ENCODE results near the gene ACSS3. TPM values are rescaled to one million over a fixed set of nuclear protein-coding genes. Genes with fewer than 3 reads are reported as not detected.
"Not testable (repeated sequence)": the region's sequence is repeated elsewhere in the genome, so short reads cannot be mapped to it uniquely, and the experiment has no call there.

Gene ACSS3
- total RNA-seq, 1 donor from 2014 or later, result 14.6 TPM

- H3K4me3 ChIP-seq (ENCODE audit: low read length in 3 of 3); H3K9ac ChIP-seq (ENCODE audit: low read depth in 1 of 3, low read length in 3 of 3); H3K27ac ChIP-seq (ENCODE audit: low read depth, low read length); H3K4me1 ChIP-seq (ENCODE audit: control insufficient read depth in 3 of 3, insufficient read depth in 3 of 3, low read length in 3 of 3); H3K27me3 ChIP-seq (ENCODE audit: control insufficient read depth in 3 of 3, insufficient read depth in 3 of 3, low read length in 3 of 3); H3K9me3 ChIP-seq (ENCODE audit: control insufficient read depth in 3 of 3, low read length in 3 of 3); H3K36me3 ChIP-seq (ENCODE audit: control insufficient read depth in 3 of 3, insufficient read depth in 3 of 3, low read length in 3 of 3): not testable (repeated sequence)
Measured at GRCh38 chr12:81209772-81210225, 131.9 kb downstream of the ACSS3 start.

- no peaks in the 10 kb centered on the region for H3K27me3 ChIP-seq (ENCODE audit: control insufficient read depth in 3 of 3, insufficient read depth in 3 of 3, low read length in 3 of 3)
- no peak overlapping the region for H3K4me3 ChIP-seq (ENCODE audit: low read length in 3 of 3)
- no peaks in the 10 kb centered on the region for H3K4me1 ChIP-seq (ENCODE audit: control insufficient read depth in 3 of 3, insufficient read depth in 3 of 3, low read length in 3 of 3)
- H3K9ac ChIP-seq (ENCODE audit: low read depth in 1 of 3, low read length in 3 of 3), result no peak overlapping the region
- H3K36me3 ChIP-seq (ENCODE audit: control insufficient read depth in 3 of 3, insufficient read depth in 3 of 3, low read length in 3 of 3), result peaks cover 0 to 3% (median 0%) of the 10 kb centered on the region in 3 donors
- no peaks in the 10 kb centered on the region for H3K9me3 ChIP-seq (ENCODE audit: control insufficient read depth in 3 of 3, low read length in 3 of 3)
- H3K27ac ChIP-seq (ENCODE audit: low read depth, low read length), result no peak overlapping the region
Measured at GRCh38 chr12:81211306-81211705, 133.4 kb downstream of the ACSS3 start.

- no peak overlapping the region for H3K4me3 ChIP-seq (ENCODE audit: low read length in 3 of 3)
- no peaks in the 10 kb centered on the region for H3K9me3 ChIP-seq (ENCODE audit: control insufficient read depth in 3 of 3, low read length in 3 of 3)
Measured at GRCh38 chr12:81212996-81213696, 135.3 kb downstream of the ACSS3 start.

GRCh38 chr12:81216739-81217138 is 138.9 kb downstream of the ACSS3 start:
- Histone ChIP-seq H3K9me3 (ENCODE audit: control insufficient read depth in 3 of 3, low read length in 3 of 3) (no peaks in the 10 kb centered on the region), H3K4me1 (ENCODE audit: control insufficient read depth in 3 of 3, insufficient read depth in 3 of 3, low read length in 3 of 3) (no peaks in the 10 kb centered on the region), H3K27ac (ENCODE audit: low read depth, low read length) (no peak overlapping the region)

More at GRCh38 chr12:81212996-81213696, 135.3 kb downstream of the ACSS3 start:
- Histone ChIP-seq H3K9ac (ENCODE audit: low read depth in 1 of 3, low read length in 3 of 3) (no peak overlapping the region), H3K36me3 (ENCODE audit: control insufficient read depth in 3 of 3, insufficient read depth in 3 of 3, low read length in 3 of 3) (peaks cover 0 to 3% (median 3%) of the 10 kb centered on the region in 3 donors), H3K27ac (ENCODE audit: low read depth, low read length) (no peak overlapping the region), H3K4me1 (ENCODE audit: control insufficient read depth in 3 of 3, insufficient read depth in 3 of 3, low read length in 3 of 3) (no peaks in the 10 kb centered on the region), H3K27me3 (ENCODE audit: control insufficient read depth in 3 of 3, insufficient read depth in 3 of 3, low read length in 3 of 3) (no peaks in the 10 kb centered on the region)

GRCh38 chr12:81221681-81222080 is 143.8 kb downstream of the ACSS3 start:
- no peaks in the 10 kb centered on the region for H3K9me3 ChIP-seq (ENCODE audit: control insufficient read depth in 3 of 3, low read length in 3 of 3)
- H3K27me3 ChIP-seq (ENCODE audit: control insufficient read depth in 3 of 3, insufficient read depth in 3 of 3, low read length in 3 of 3), result no peaks in the 10 kb centered on the region
- no peak overlapping the region for H3K9ac ChIP-seq (ENCODE audit: low read depth in 1 of 3, low read length in 3 of 3)
- no peaks in the 10 kb centered on the region for H3K4me1 ChIP-seq (ENCODE audit: control insufficient read depth in 3 of 3, insufficient read depth in 3 of 3, low read length in 3 of 3)
- peaks cover 0 to 3% (median 0%) of the 10 kb centered on the region in 3 donors for H3K36me3 ChIP-seq (ENCODE audit: control insufficient read depth in 3 of 3, insufficient read depth in 3 of 3, low read length in 3 of 3)
- H3K4me3 ChIP-seq (ENCODE audit: low read length in 3 of 3), result no peak overlapping the region
- no peak overlapping the region for H3K27ac ChIP-seq (ENCODE audit: low read depth, low read length)

More at GRCh38 chr12:81216739-81217138, 138.9 kb downstream of the ACSS3 start:
- Histone ChIP-seq H3K9ac (ENCODE audit: low read depth in 1 of 3, low read length in 3 of 3) (no peak overlapping the region), H3K36me3 (ENCODE audit: control insufficient read depth in 3 of 3, insufficient read depth in 3 of 3, low read length in 3 of 3) (peaks cover 0 to 3% (median 3%) of the 10 kb centered on the region in 3 donors), H3K4me3 (ENCODE audit: low read length in 3 of 3) (no peak overlapping the region), H3K27me3 (ENCODE audit: control insufficient read depth in 3 of 3, insufficient read depth in 3 of 3, low read length in 3 of 3) (no peaks in the 10 kb centered on the region)

GRCh38 chr12:81222846-81223592 is 145.1 kb downstream of the ACSS3 start:
- Histone ChIP-seq H3K9me3 (ENCODE audit: control insufficient read depth in 3 of 3, low read length in 3 of 3) (no peaks in the 10 kb centered on the region), H3K27ac (ENCODE audit: low read depth, low read length) (no peak overlapping the region), H3K27me3 (ENCODE audit: control insufficient read depth in 3 of 3, insufficient read depth in 3 of 3, low read length in 3 of 3) (no peaks in the 10 kb centered on the region), H3K36me3 (ENCODE audit: control insufficient read depth in 3 of 3, insufficient read depth in 3 of 3, low read length in 3 of 3) (no peaks in the 10 kb centered on the region), H3K4me3 (ENCODE audit: low read length in 3 of 3) (no peak overlapping the region), H3K4me1 (ENCODE audit: control insufficient read depth in 3 of 3, insufficient read depth in 3 of 3, low read length in 3 of 3) (no peaks in the 10 kb centered on the region), H3K9ac (ENCODE audit: low read depth in 1 of 3, low read length in 3 of 3) (no peak overlapping the region)

- H3K9me3 ChIP-seq (ENCODE audit: control insufficient read depth in 3 of 3, low read length in 3 of 3), result no peaks in the 10 kb centered on the region
Measured at GRCh38 chr12:81224626-81225025, 146.7 kb downstream of the ACSS3 start.

GRCh38 chr12:81229759-81230158 is 151.9 kb downstream of the ACSS3 start:
- no peak overlapping the region for H3K9ac ChIP-seq (ENCODE audit: low read depth in 1 of 3, low read length in 3 of 3)
- peaks cover 0 to 9% (median 6%) of the 10 kb centered on the region in 3 donors for H3K36me3 ChIP-seq (ENCODE audit: control insufficient read depth in 3 of 3, insufficient read depth in 3 of 3, low read length in 3 of 3)
- H3K27ac ChIP-seq (ENCODE audit: low read depth, low read length), result no peak overlapping the region
- no peak overlapping the region for H3K4me3 ChIP-seq (ENCODE audit: low read length in 3 of 3)
- no peaks in the 10 kb centered on the region for H3K27me3 ChIP-seq (ENCODE audit: control insufficient read depth in 3 of 3, insufficient read depth in 3 of 3, low read length in 3 of 3)
- H3K4me1 ChIP-seq (ENCODE audit: control insufficient read depth in 3 of 3, insufficient read depth in 3 of 3, low read length in 3 of 3), result no peaks in the 10 kb centered on the region
- no peaks in the 10 kb centered on the region for H3K9me3 ChIP-seq (ENCODE audit: control insufficient read depth in 3 of 3, low read length in 3 of 3)

More at GRCh38 chr12:81224626-81225025, 146.7 kb downstream of the ACSS3 start:
- Histone ChIP-seq H3K36me3 (ENCODE audit: control insufficient read depth in 3 of 3, insufficient read depth in 3 of 3, low read length in 3 of 3) (no peaks in the 10 kb centered on the region), H3K4me1 (ENCODE audit: control insufficient read depth in 3 of 3, insufficient read depth in 3 of 3, low read length in 3 of 3) (no peaks in the 10 kb centered on the region), H3K27me3 (ENCODE audit: control insufficient read depth in 3 of 3, insufficient read depth in 3 of 3, low read length in 3 of 3) (no peaks in the 10 kb centered on the region), H3K4me3 (ENCODE audit: low read length in 3 of 3) (no peak overlapping the region), H3K9ac (ENCODE audit: low read depth in 1 of 3, low read length in 3 of 3) (no peak overlapping the region), H3K27ac (ENCODE audit: low read depth, low read length) (no peak overlapping the region)

- Histone ChIP-seq H3K27ac (ENCODE audit: low read depth, low read length) (no peak overlapping the region), H3K27me3 (ENCODE audit: control insufficient read depth in 3 of 3, insufficient read depth in 3 of 3, low read length in 3 of 3) (no peaks in the 10 kb centered on the region), H3K9ac (ENCODE audit: low read depth in 1 of 3, low read length in 3 of 3) (no peak overlapping the region), H3K9me3 (ENCODE audit: control insufficient read depth in 3 of 3, low read length in 3 of 3) (no peaks in the 10 kb centered on the region), H3K4me3 (ENCODE audit: low read length in 3 of 3) (no peak overlapping the region), H3K4me1 (ENCODE audit: control insufficient read depth in 3 of 3, insufficient read depth in 3 of 3, low read length in 3 of 3) (no peaks in the 10 kb centered on the region), H3K36me3 (ENCODE audit: control insufficient read depth in 3 of 3, insufficient read depth in 3 of 3, low read length in 3 of 3) (peaks cover 0 to 9% (median 6%) of the 10 kb centered on the region in 3 donors)
Measured at GRCh38 chr12:81231574-81232368, 153.9 kb downstream of the ACSS3 start.
